ENCODE results near the gene SDCCAG8.

DNA sequence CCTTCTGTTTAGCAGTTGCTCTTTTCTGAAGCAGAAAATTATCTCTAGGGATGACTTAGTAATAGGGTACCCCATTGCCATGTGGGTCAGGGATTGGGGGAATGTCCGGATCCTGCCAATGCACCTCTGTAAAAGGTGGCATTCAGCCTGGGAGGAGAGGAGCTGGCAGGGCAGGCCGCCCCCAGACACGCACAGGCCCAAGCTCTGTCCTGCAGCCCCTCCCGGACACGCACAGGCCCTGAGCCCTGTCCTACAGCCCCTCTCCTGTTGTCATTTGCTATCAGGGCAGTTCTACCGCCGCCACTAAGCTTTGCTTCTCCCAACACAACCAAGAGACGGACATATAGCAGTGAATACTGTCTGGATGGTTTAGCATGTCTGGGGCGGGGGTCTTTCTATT is 219.1 kb downstream of the SDCCAG8 start:
- TF ChIP-seq POLR2AphosphoS5 (IDR thresholded peaks at IDR 0.05; ENCODE audit: borderline replicate concordance, low read depth, low read length) (no peak), EZH2 (IDR thresholded peaks at IDR 0.05) (no peak), FOXP2 (optimal IDR thresholded peaks at IDR 0.05; ENCODE audit: control extremely low read depth, extremely low read length, insufficient read depth) (no peak)

Data from SK-N-MC (cell line).